Ovary (tissue), 3 donors: ENCODE data around the gene DAAM1.

ENCODE experiments used
- POLR2A ChIP-seq: fragments of 450-650 bp; IDR thresholded peaks from one replicate; pipeline ENCODE4 v1.6.1; 2017; ENCODE audit warnings: antibody characterized with exemption, mild to moderate bottlenecking, moderate library complexity
- TF ChIP-seq, protein P1 (sequence below), 3 donors: fragments of 450-650 bp in 2 of 3; fragments of 200-600 bp in 1 of 3; IDR thresholded peaks; one replicate each; pipeline versions ENCODE4 v1.5.1 to v1.8.0; 2016 to 2022; ENCODE audit warnings: antibody characterized with exemption in 3 of 3, mild to moderate bottlenecking in 1 of 3
- donor health status: DM: no; HTN: no; CAD: no.

DNA sequence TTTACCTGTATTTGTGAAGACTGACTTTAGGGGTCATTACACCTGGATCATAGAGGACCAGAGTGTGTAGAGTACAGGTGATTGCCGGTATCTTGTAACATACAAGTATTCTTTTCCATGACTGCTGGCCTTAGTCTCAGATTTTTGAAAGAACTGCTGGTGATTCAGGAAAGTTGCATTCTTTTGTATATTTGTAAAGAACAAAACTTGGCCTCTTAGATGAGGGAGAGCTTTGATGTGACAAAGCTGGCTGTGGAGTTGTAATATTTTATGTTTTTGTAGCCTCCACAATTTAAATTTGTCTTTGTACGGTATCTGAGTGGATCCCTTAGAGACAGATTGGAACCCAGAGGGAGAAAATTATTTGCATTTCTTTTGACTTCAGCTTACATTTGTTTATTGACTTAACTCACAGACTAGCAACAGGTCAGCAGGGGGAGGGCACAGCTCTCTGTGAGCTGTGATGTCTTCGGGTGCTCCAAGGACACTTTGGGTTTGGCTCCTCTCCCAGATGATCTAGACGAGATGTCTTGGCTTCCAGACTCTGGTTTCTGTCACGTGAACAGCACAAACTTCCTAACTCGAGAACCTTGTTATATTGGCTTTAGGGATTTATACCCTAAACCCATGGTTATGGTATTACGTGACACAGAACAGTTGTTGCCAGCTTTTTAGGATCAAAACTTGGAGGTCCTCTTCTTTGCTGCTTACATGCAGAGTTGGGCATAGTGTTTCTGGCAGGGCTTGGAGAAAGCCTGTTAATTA is 65.9 kb downstream of the DAAM1 start:
- no peak for TF ChIP-seq POLR2A
- TF ChIP-seq, protein P1, sequence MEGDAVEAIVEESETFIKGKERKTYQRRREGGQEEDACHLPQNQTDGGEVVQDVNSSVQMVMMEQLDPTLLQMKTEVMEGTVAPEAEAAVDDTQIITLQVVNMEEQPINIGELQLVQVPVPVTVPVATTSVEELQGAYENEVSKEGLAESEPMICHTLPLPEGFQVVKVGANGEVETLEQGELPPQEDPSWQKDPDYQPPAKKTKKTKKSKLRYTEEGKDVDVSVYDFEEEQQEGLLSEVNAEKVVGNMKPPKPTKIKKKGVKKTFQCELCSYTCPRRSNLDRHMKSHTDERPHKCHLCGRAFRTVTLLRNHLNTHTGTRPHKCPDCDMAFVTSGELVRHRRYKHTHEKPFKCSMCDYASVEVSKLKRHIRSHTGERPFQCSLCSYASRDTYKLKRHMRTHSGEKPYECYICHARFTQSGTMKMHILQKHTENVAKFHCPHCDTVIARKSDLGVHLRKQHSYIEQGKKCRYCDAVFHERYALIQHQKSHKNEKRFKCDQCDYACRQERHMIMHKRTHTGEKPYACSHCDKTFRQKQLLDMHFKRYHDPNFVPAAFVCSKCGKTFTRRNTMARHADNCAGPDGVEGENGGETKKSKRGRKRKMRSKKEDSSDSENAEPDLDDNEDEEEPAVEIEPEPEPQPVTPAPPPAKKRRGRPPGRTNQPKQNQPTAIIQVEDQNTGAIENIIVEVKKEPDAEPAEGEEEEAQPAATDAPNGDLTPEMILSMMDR (IDR thresholded peaks at IDR 0.05), result no peak
